GM23338 (cell line): ENCODE data around the gene HRK. TPM values are rescaled to one million over a fixed set of nuclear protein-coding genes. Genes with fewer than 3 reads are reported as not detected.

ENCODE experiments used
- ATAC-seq: fragments of 200-7000 bp; cut with Tn5 transposase; 3 replicates; pipeline ENCODE4 v1.9.1; 2020
- DNase-seq: peaks from one replicate; pipeline ENCODE4 v3.0.0-alpha.2; 2015; ENCODE audit warnings: low spot score
- H2AFZ ChIP-seq: fragments of 200-600 bp; sonication (generic); 2 replicates; pipeline ENCODE4 v1.8.0; 2016; ENCODE audit warnings: antibody characterized with exemption, mild to moderate bottlenecking, moderate library complexity
- H3F3A ChIP-seq: fragments of 200-600 bp; sonication (generic); replicated peaks from 2 replicates; pipeline ENCODE4 v1.8.0; 2017; ENCODE audit warnings: antibody characterized with exemption, mixed run types, low read depth
- H3K27ac ChIP-seq: fragments of 200-600 bp; sonication (generic); 2 replicates; pipeline ENCODE4 v1.6.1; 2016; ENCODE audit warnings: low read depth
- H3K27me3 ChIP-seq: fragments of 200-600 bp; sonication (generic); 2 replicates; pipeline ENCODE4 v1.8.0; 2016; ENCODE audit warnings: mild to moderate bottlenecking, mixed run types, moderate library complexity; ENCODE audit not compliant: insufficient read depth
- H3K36me3 ChIP-seq: fragments of 200-600 bp; sonication (generic); 2 replicates; pipeline ENCODE4 v1.8.0; 2016; ENCODE audit warnings: mild to moderate bottlenecking; ENCODE audit not compliant: insufficient read depth
- H3K4me1 ChIP-seq: fragments of 200-600 bp; sonication (generic); 2 replicates; pipeline ENCODE4 v1.8.0; 2016; ENCODE audit warnings: mild to moderate bottlenecking, moderate library complexity; ENCODE audit not compliant: insufficient read depth
- H3K4me2 ChIP-seq: fragments of 200-600 bp; sonication (generic); 2 replicates; pipeline ENCODE4 v1.7.1; 2017; ENCODE audit warnings: mixed run types
- H3K4me3 ChIP-seq: fragments of 200-600 bp; sonication (generic); 2 replicates; pipeline ENCODE4 v1.6.1; 2016; ENCODE audit warnings: mixed run types
- H3K79me2 ChIP-seq: fragments of 200-600 bp; sonication (generic); replicated peaks from 2 replicates; pipeline ENCODE4 v1.8.0; 2017; ENCODE audit warnings: mild to moderate bottlenecking; ENCODE audit not compliant: insufficient read depth
- H3K9me2 ChIP-seq: fragments of 200-600 bp; sonication (generic); 2 replicates; pipeline ENCODE4 v1.8.0; 2017; ENCODE audit not compliant: insufficient read depth
- H4K20me1 ChIP-seq: fragments of 200-600 bp; sonication (generic); replicated peaks from 2 replicates; pipeline ENCODE4 v1.8.0; 2017; ENCODE audit warnings: mild to moderate bottlenecking; ENCODE audit not compliant: insufficient read depth
- H3K27ac Mint-ChIP-seq: 2 replicates; pipeline ENCODE4 v1.8.0; 2020; ENCODE audit warnings: inconsistent platforms, mild to moderate bottlenecking, moderate library complexity, mixed read lengths
- H3K27me3 Mint-ChIP-seq: 3 replicates; pipeline ENCODE4 v1.8.0; 2022; ENCODE audit warnings: low read depth, mild to moderate bottlenecking, moderate library complexity, mixed read lengths, inconsistent platforms; ENCODE audit not compliant: insufficient read depth, poor library complexity
- H3K36me3 Mint-ChIP-seq: 3 replicates; pipeline ENCODE4 v1.8.0; 2021; ENCODE audit warnings: low read depth, mild to moderate bottlenecking, inconsistent platforms, moderate library complexity, mixed read lengths
- H3K4me1 Mint-ChIP-seq: 3 replicates; pipeline ENCODE4 v1.8.0; 2020; ENCODE audit warnings: mild to moderate bottlenecking, inconsistent platforms, mixed read lengths
- H3K4me3 Mint-ChIP-seq: 3 replicates; pipeline ENCODE4 v1.8.0; 2021; ENCODE audit warnings: moderate library complexity, mild to moderate bottlenecking, inconsistent platforms, mixed read lengths
- H3K9me3 Mint-ChIP-seq: 3 replicates; pipeline ENCODE4 v1.8.0; 2020; ENCODE audit warnings: moderate library complexity, mild to moderate bottlenecking, inconsistent platforms, mixed read lengths
- CREB1 ChIP-seq: fragments of 250-450 bp; sonication (Bioruptor Pico); IDR thresholded peaks from 2 replicates; pipeline ENCODE4 v1.5.0; 2020; ENCODE audit warnings: low read depth, mild to moderate bottlenecking, moderate library complexity
- CTCF ChIP-seq, 2 experiments: fragments of 200-600 bp in 1 of 2; sonication (generic) in 1 of 2; conservative IDR thresholded peaks; 2 replicates each; pipeline versions ENCODE4 v1.5.1 to v1.6.1; 2016 to 2017; ENCODE audit warnings: antibody characterized with exemption in 2 of 2, low read depth in 2 of 2, mild to moderate bottlenecking in 2 of 2, moderate library complexity in 1 of 2
- EZH2 ChIP-seq: fragments of 200-600 bp; sonication (generic); IDR thresholded peaks from one replicate; pipeline ENCODE4 v1.8.0; 2017; ENCODE audit warnings: antibody characterized with exemption, mild to moderate bottlenecking, low read depth; ENCODE audit not compliant: unreplicated experiment
- EZH2phosphoT487 ChIP-seq: fragments of 200-600 bp; sonication (generic); IDR thresholded peaks from one replicate; pipeline ENCODE4 v1.8.1; 2018; ENCODE audit warnings: antibody characterized with exemption; ENCODE audit not compliant: unreplicated experiment
- JUNB ChIP-seq: IDR thresholded peaks from one replicate; pipeline ENCODE4 v1.6.1; 2016; ENCODE audit warnings: antibody characterized with exemption; ENCODE audit not compliant: unreplicated experiment
- NANOG ChIP-seq: IDR thresholded peaks from 2 replicates; pipeline ENCODE4 v1.6.1; 2016; ENCODE audit warnings: antibody characterized with exemption, borderline replicate concordance
- POLR2AphosphoS5 ChIP-seq: IDR thresholded peaks from 2 replicates; pipeline ENCODE4 v1.6.1; 2016; ENCODE audit warnings: antibody characterized with exemption, low read depth
- STAT1 ChIP-seq: IDR thresholded peaks from one replicate; pipeline ENCODE4 v1.6.1; 2016; ENCODE audit warnings: antibody characterized with exemption; ENCODE audit not compliant: unreplicated experiment
- ZNF114 ChIP-seq: fragments of 250-450 bp; sonication (Bioruptor Pico); IDR thresholded peaks from 2 replicates; pipeline ENCODE4 v1.5.0; 2020; ENCODE audit warnings: mild to moderate bottlenecking, moderate library complexity
- ZNF331 ChIP-seq: fragments of 250-450 bp; sonication (Bioruptor Pico); IDR thresholded peaks from 2 replicates; pipeline ENCODE4 v1.5.0; 2020; ENCODE audit warnings: low read depth, mild to moderate bottlenecking, moderate library complexity
- polyA plus RNA-seq: library from polyadenylated mRNA; unstranded; fragments of >200 nt; fragmentation: Nextera tagmentation; extraction: Ambion mirVana; gene quantifications from 2 replicates; pipeline ENCODE4 v1.2.1, GENCODE V29; 2016
- total RNA-seq: library from RNA; depleted of rRNA; stranded (reverse); fragments of >200 nt; shearing (Covaris generic); gene quantifications from 2 replicates; pipeline ENCODE4 v1.2.3, GENCODE V29; 2014
- TF ChIP-seq, protein P1 (sequence below): fragments of 250-450 bp; sonication (Bioruptor Pico); IDR thresholded peaks from 2 replicates; pipeline ENCODE4 v1.5.0; 2020; ENCODE audit warnings: mild to moderate bottlenecking, moderate library complexity
- TF ChIP-seq, protein P2 (sequence below): IDR thresholded peaks from 2 replicates; pipeline ENCODE4 v1.6.1; 2016; ENCODE audit warnings: antibody characterized with exemption

Gene HRK
- total and polyA plus RNA-seq, 2 experiments from 2014 or later = 1.7 to 1.9 TPM

DNA sequence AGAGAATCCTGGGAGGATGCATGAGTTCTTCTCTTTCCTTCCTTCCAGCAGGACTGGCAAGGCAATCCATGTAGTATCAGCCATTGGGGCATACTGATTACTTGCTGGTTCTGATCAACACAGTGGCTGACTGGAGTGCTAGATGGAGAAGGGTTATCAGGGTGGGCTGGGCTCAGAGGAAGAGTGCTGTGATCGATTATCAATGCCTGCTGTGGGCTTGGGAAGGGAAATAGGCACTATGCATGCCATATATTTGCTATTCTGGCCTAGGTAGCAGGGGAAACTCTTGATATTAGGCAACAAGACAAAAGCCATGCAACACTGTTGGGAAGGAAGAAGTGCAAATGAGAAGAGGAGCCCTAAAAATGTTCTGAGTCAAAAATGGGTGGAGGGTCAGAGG, 45.8 kb downstream of the HRK start (continued):
- TF ChIP-seq, protein P1, sequence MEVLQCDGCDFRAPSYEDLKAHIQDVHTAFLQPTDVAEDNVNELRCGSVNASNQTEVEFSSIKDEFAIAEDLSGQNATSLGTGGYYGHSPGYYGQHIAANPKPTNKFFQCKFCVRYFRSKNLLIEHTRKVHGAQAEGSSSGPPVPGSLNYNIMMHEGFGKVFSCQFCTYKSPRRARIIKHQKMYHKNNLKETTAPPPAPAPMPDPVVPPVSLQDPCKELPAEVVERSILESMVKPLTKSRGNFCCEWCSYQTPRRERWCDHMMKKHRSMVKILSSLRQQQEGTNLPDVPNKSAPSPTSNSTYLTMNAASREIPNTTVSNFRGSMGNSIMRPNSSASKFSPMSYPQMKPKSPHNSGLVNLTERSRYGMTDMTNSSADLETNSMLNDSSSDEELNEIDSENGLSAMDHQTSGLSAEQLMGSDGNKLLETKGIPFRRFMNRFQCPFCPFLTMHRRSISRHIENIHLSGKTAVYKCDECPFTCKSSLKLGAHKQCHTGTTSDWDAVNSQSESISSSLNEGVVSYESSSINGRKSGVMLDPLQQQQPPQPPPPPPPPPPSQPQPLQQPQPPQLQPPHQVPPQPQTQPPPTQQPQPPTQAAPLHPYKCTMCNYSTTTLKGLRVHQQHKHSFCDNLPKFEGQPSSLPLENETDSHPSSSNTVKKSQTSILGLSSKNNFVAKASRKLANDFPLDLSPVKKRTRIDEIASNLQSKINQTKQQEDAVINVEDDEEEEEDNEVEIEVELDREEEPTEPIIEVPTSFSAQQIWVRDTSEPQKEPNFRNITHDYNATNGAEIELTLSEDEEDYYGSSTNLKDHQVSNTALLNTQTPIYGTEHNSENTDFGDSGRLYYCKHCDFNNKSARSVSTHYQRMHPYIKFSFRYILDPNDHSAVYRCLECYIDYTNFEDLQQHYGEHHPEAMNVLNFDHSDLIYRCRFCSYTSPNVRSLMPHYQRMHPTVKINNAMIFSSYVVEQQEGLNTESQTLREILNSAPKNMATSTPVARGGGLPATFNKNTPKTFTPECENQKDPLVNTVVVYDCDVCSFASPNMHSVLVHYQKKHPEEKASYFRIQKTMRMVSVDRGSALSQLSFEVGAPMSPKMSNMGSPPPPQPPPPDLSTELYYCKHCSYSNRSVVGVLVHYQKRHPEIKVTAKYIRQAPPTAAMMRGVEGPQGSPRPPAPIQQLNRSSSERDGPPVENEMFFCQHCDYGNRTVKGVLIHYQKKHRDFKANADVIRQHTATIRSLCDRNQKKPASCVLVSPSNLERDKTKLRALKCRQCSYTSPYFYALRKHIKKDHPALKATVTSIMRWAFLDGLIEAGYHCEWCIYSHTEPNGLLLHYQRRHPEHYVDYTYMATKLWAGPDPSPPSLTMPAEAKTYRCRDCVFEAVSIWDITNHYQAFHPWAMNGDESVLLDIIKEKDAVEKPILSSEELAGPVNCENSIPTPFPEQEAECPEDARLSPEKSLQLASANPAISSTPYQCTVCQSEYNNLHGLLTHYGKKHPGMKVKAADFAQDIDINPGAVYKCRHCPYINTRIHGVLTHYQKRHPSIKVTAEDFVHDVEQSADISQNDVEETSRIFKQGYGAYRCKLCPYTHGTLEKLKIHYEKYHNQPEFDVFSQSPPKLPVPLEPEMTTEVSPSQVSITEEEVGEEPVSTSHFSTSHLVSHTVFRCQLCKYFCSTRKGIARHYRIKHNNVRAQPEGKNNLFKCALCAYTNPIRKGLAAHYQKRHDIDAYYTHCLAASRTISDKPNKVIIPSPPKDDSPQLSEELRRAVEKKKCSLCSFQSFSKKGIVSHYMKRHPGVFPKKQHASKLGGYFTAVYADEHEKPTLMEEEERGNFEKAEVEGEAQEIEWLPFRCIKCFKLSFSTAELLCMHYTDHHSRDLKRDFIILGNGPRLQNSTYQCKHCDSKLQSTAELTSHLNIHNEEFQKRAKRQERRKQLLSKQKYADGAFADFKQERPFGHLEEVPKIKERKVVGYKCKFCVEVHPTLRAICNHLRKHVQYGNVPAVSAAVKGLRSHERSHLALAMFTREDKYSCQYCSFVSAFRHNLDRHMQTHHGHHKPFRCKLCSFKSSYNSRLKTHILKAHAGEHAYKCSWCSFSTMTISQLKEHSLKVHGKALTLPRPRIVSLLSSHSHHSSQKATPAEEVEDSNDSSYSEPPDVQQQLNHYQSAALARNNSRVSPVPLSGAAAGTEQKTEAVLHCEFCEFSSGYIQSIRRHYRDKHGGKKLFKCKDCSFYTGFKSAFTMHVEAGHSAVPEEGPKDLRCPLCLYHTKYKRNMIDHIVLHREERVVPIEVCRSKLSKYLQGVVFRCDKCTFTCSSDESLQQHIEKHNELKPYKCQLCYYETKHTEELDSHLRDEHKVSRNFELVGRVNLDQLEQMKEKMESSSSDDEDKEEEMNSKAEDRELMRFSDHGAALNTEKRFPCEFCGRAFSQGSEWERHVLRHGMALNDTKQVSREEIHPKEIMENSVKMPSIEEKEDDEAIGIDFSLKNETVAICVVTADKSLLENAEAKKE (CRISPR knock-in tag) = no peak
- TF ChIP-seq POLR2AphosphoS5 = no peak
- no peak for TF ChIP-seq CREB1 (CRISPR knock-in tag)
- no peak for TF ChIP-seq STAT1
- TF ChIP-seq ZNF331 = no peak
- TF ChIP-seq, protein P2, sequence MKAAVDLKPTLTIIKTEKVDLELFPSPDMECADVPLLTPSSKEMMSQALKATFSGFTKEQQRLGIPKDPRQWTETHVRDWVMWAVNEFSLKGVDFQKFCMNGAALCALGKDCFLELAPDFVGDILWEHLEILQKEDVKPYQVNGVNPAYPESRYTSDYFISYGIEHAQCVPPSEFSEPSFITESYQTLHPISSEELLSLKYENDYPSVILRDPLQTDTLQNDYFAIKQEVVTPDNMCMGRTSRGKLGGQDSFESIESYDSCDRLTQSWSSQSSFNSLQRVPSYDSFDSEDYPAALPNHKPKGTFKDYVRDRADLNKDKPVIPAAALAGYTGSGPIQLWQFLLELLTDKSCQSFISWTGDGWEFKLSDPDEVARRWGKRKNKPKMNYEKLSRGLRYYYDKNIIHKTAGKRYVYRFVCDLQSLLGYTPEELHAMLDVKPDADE = no peak

DNA sequence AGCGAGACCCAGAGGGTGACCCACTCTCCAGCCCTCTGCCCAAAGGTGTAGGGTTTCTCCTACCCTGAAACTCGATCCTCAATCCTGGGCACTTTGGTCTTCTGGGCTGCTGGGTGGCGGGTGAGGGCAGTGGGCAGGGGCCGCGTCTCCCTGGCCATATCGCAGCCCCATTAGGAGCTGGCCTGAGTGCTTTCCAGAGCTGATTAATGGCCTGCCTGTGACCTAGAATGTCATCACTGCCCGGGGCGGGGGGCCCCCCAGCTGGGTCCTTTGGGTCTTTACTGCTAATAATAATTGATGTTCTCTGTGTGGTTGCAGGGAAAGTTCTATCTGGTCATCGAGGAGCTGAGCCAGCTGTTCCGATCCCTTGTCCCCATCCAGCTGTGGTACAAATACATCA, 47.8 kb downstream of the HRK start:
- H3K27ac Mint-ChIP-seq = no peak overlapping the region
- no peak for TF ChIP-seq ZNF114 (CRISPR knock-in tag)
- TF ChIP-seq ZNF331 = no peak
- no peak for TF ChIP-seq CTCF (conservative IDR thresholded peaks at IDR 0.05; ENCODE audit: low read depth in 2 of 2)
- TF ChIP-seq, protein P2 = no peak
- no peak for TF ChIP-seq POLR2AphosphoS5
- no peak for TF ChIP-seq JUNB
- TF ChIP-seq NANOG = no peak
- TF ChIP-seq EZH2phosphoT487 = no peak
- TF ChIP-seq STAT1 = no peak
- TF ChIP-seq EZH2 = no peak

More for the DNA sequence above, 47.8 kb downstream of the HRK start:
- ATAC-seq = no peak; the same call in 2 of the 3 replicates
- no peaks in the 10 kb centered on the region for H3F3A ChIP-seq
- peaks cover 7% of the 10 kb centered on the region; the same call in 1 of the 2 replicates for H3K4me1 ChIP-seq
- no peaks in the 10 kb centered on the region for H3K79me2 ChIP-seq
- H4K20me1 ChIP-seq = no peaks in the 10 kb centered on the region
- Mint-ChIP-seq H3K27me3 (peaks cover 4% of the 10 kb centered on the region), H3K9me3 (no peaks in the 10 kb centered on the region), H3K4me1 (peaks cover 4% of the 10 kb centered on the region; the same call in 2 of the 3 replicates), H3K36me3 (peaks cover 21% of the 10 kb centered on the region), H3K4me3 (no peak overlapping the region)
- no peak overlapping the region for H3K4me3 ChIP-seq
- no peaks in the 10 kb centered on the region for H3K27me3 ChIP-seq
- H3K4me2 ChIP-seq = no peak overlapping the region
- no peak overlapping the region for H3K27ac ChIP-seq
- no peaks in the 10 kb centered on the region for H3K36me3 ChIP-seq
- H3K9me2 ChIP-seq = no peaks in the 10 kb centered on the region
- no peak for DNase-seq
- no peak overlapping the region for H2AFZ ChIP-seq
